Stimulated activated effector memory CD8-positive, alpha-beta T cell treated with anti-CD3 and anti-CD28 coated beads, Interleukin-12 subunit alpha, Interleukin-12 subunit beta, amount 100 ng/mL, for 72 hours (primary cell): ENCODE data around the gene SYT5.
"Not testable (repeated sequence)": the region's sequence is repeated elsewhere in the genome, so short reads cannot be mapped to it uniquely, and the experiment has no call there.

Experiments
- ATAC-seq: fragments of 150-1000 bp; cut with Tn5 transposase; 2 replicates; pipeline ENCODE4 v1.10.0; 2021
- DNase-seq, 2 donors: peaks; one replicate each; pipeline ENCODE4 v3.0.0; 2021 to 2022; ENCODE audit warnings: low spot score in 2 of 2
- H3K27ac Mint-ChIP-seq: one replicate; pipeline ENCODE4 v1.8.0; 2022; ENCODE audit warnings: mild to moderate bottlenecking, mixed read lengths
- H3K36me3 Mint-ChIP-seq: one replicate; pipeline ENCODE4 v1.8.0; 2022; ENCODE audit warnings: mild to moderate bottlenecking, mixed read lengths
- H3K4me1 Mint-ChIP-seq: one replicate; pipeline ENCODE4 v1.8.0; 2022; ENCODE audit warnings: mixed read lengths
- H3K4me3 Mint-ChIP-seq: one replicate; pipeline ENCODE4 v1.8.0; 2022; ENCODE audit warnings: mild to moderate bottlenecking, mixed read lengths
- H3K9me3 Mint-ChIP-seq: one replicate; pipeline ENCODE4 v1.8.0; 2022; ENCODE audit warnings: mixed read lengths

The SYT5 gene

GRCh38 chr19:55216461-55217198 lies 36.5 kb upstream of the SYT5 start:
- ATAC-seq = peak; percentile 61
- no peak overlapping the region for H3K27ac Mint-ChIP-seq

GRCh38 chr19:55213547-55213946 lies 33.5 kb upstream of the SYT5 start:
- Mint-ChIP-seq H3K4me3 (no peak overlapping the region), H3K36me3 (no peaks in the 10 kb centered on the region), H3K27ac (no peak overlapping the region), H3K4me1 (peaks cover 12% of the 10 kb centered on the region), H3K9me3 (peaks cover 5% of the 10 kb centered on the region)
- ATAC-seq (no peak), DNase-seq (no peak)

More at GRCh38 chr19:55216461-55217198, 36.5 kb upstream of the SYT5 start:
- no peak for DNase-seq
- Mint-ChIP-seq H3K4me1 (peaks cover 12% of the 10 kb centered on the region), H3K4me3 (peak overlapping the region; percentile 37), H3K36me3 (peaks cover 5% of the 10 kb centered on the region), H3K9me3 (peaks cover 5% of the 10 kb centered on the region)

DNA sequence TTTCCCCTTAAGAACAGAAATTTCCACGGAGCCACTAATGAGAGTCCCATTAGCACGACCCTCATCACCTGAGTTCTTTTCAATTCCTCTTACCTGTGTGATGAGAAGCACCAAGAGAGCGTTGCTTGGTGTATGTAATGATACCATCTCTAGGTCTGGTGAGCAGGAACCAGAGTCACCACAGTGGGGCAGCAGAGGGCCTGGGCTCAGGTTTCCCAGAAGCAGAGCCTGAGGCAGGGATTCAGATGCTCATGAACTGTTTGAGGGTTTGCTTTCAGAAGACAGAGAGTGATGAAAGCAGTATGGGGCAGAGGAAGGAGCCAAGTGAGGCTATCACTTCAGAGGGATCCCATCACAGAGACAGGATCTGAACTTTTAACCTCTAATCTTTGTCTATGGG lies 32.4 kb upstream of the SYT5 start:
- Mint-ChIP-seq H3K36me3 (no peaks in the 10 kb centered on the region), H3K27ac (no peak overlapping the region), H3K4me1 (peaks cover 12% of the 10 kb centered on the region), H3K4me3 (no peak overlapping the region), H3K9me3 (peaks cover 5% of the 10 kb centered on the region)
- DNase-seq (peak in 1 of 2 donors; percentile 72), ATAC-seq (peak; percentile 52)

DNA sequence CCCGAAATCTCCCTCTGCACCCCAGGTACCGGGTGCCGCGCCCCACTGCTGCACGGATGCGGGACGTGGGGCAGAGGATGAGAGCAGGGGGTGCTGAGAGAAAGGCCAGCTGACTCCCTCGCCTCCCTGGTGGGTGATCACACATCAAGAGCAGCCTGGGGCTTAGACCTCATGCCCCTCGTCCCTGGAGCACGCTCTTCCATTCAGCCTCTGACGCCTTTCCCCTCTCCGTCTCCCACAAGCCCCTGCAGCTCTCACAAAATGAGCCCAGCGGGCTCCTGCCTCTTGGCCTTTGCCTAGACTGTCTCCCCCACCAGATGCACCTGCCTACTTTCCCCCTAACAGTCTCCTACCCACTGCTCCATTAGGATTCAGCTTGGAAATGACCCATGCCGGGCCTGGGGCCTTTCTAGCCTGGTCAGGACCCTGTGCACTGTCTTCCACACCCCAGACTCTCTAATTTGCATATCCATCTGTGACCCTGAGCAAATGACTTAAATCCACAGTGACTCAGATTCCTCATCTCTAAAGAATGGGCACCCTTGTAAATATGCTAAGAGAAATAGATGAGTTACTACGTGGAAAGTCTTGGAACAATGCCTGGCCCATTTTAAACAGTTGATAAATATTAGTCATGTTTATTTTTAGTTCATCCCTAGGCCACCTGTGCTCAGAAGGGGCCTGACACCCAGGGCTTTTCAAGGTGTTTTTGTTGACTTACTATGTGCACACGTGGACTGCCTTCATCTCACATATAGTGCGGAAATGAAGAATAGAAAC lies 29.8 kb upstream of the SYT5 start:
- Mint-ChIP-seq H3K36me3 (no peaks in the 10 kb centered on the region), H3K27ac (no peak overlapping the region), H3K4me3 (no peak overlapping the region), H3K4me1 (peaks cover 8% of the 10 kb centered on the region), H3K9me3 (peaks cover 5% of the 10 kb centered on the region)
- ATAC-seq (no peak), DNase-seq (no peak)

DNA sequence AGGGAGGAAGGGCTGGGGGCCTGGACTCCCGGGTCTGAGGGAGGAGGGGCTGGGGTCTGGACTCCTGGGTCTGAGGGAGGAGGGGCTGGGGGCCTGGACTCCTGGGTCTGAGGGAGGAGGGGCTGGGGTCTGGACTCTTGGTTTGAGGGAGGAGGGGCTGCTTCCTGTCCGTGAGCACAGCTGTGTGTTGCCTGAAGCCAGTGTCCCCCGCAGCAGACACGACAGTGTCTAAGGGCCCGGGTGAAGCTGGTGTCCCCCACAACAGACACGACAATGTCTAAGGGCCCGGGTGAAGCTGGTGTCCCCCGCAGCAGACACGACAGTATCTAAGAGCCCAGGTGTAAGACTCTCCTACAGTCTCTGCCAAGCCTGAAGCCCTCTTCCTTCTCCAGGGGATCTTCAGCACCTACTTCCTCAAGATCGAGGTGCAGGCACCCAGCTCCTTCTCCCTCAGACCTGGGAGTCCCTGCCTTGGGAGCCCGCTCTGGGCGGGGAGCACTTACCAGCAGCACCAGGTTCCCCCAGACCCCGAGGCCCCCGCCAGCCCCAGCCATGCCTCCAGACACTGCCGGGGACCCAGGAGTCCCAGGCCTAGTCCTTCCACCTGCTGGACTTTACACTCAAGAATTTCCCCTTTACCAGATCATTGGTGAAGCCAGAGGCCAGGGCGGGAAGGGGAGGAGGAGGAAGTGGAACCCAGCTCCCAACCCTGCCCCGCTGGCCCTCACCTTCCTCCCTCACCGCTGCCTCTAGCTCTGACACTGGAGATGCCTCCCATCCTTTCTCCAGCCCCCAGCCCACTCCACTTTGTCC lies 29.0 kb upstream of the SYT5 start, which contains the start of gene PTPRH:
TSS of gene PTPRH (minus strand) at position 622 of the 813 bp plus-strand sequence. CDS start at position 554, 68 bp downstream.
- Mint-ChIP-seq H3K4me3 (no peak within 1 kb of the TSS), H3K9me3 (peaks cover 5% of the 10 kb centered on the region), H3K36me3 (no peaks in the 10 kb centered on the region), H3K27ac (no peak within 1 kb of the TSS), H3K4me1 (peaks cover 8% of the 10 kb centered on the region)
- ATAC-seq (no peak), DNase-seq (no peak)

DNA sequence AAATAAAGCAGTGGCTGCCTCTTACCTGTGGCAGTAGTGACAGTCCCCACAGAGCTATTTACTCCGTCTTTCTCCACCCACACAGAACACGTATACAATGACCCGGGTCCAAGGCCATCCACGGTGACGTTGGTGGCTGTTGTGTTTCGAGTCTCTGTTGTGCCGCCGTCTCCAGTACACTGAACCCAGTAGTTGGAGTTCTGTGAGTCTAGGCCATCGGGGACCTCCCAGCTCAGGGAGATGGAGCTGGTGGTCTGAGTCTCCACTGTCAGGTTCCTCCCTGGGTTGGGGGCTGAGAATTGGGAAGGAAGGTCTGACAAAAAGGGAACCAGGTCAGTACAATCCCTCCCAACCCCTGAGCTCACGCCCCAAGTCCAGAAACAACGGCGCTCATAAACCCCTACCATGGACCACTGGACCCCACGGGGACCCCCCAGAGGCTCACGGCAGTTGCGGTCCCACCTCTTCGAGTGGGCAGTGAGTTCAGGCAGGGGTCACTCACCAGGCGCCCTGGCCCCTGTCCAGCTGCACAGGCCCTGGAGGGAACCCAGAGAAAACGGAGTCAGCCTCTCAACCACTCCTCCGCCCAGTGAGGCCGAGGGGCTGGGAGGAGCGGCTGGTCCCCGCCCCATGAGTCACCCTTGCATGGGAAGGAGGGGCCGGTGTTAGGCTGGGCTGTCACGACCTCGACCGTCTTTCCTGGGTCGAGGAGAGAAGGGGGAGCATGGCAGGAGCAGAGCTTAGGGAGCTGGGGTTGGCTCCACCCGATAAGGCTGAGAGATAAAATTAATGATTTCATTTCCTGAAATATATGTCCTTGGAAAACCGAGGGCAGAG lies 26.8 kb upstream of the SYT5 start:
- Mint-ChIP-seq H3K9me3 (no peaks in the 10 kb centered on the region), H3K27ac (peak overlapping the region; percentile 85), H3K4me1 (peaks cover 8% of the 10 kb centered on the region), H3K36me3 (no peaks in the 10 kb centered on the region), H3K4me3 (peak overlapping the region; percentile 29)
- ATAC-seq = peak; percentile 92
- no peak for DNase-seq

DNA sequence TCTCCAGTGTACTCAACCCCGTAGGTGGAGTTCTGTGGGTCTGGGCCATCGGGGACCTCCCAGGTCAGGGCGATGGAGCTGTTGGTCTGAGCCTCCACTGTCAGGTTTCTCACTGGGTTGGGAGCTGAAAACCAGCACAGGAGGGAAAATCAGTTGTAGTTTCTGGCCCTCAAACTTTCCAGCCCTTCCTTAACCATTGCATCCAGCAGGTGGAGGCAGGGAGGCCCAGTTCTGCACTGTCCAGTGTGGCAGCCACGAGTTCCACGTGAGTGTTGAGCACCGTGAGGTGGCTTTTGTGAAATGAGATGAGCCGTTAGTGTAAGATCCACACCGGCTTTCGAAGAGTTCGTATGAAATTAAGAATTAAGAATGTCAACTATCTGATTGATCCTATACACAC lies 22.1 kb upstream of the SYT5 start:
- not testable (repeated sequence) for H3K36me3 Mint-ChIP-seq, H3K27ac Mint-ChIP-seq, DNase-seq, H3K9me3 Mint-ChIP-seq, H3K4me1 Mint-ChIP-seq, ATAC-seq, H3K4me3 Mint-ChIP-seq

DNA sequence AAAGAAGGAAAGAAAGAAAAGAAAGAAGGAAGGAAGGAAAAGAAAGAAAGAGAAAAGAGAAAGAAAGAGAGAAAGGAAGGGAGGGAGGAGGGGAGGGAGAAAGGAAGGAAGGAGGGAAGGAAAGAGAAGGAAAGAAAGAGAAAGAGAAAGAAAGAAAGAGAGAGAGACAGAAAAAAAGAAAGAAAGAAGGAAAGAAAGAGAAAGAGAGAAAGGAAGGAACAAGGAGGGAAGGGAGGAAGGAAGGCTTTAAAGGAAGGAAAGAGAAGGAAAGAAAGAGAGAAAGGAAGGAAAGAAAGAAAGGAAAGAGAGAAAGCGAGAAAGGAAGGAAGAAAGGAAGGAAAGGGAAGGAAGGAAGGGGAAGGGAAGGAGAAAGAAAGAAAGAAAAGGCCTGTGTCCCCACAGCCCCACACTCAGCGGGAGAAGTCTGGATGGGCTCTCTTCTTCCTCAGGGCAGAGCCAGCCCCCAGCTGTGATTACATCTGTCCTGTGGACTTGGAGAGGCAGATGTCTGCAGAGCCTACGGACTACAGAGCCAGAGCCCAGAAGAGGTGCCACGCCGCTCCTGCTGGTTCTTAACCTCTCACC lies 19.6 kb upstream of the SYT5 start:
- H3K4me3 Mint-ChIP-seq = no peak overlapping the region
- no peaks in the 10 kb centered on the region for H3K9me3 Mint-ChIP-seq
- no peaks in the 10 kb centered on the region for H3K36me3 Mint-ChIP-seq
- no peak overlapping the region for H3K27ac Mint-ChIP-seq
- H3K4me1 Mint-ChIP-seq = no peaks in the 10 kb centered on the region
- ATAC-seq (no peak), DNase-seq (no peak)

- Mint-ChIP-seq H3K4me1 (no peaks in the 10 kb centered on the region), H3K27ac (no peak overlapping the region), H3K9me3 (no peaks in the 10 kb centered on the region), H3K36me3 (no peaks in the 10 kb centered on the region), H3K4me3 (no peak overlapping the region)
- DNase-seq (no peak), ATAC-seq (no peak)
Measured at GRCh38 chr19:55198651-55199050, 18.6 kb upstream of the SYT5 start.

- Mint-ChIP-seq H3K36me3 (no peaks in the 10 kb centered on the region), H3K9me3 (no peaks in the 10 kb centered on the region), H3K4me3 (no peak overlapping the region), H3K27ac (no peak overlapping the region), H3K4me1 (no peaks in the 10 kb centered on the region)
- DNase-seq (no peak), ATAC-seq (peak; percentile 48)
Measured at GRCh38 chr19:55197528-55197927, 17.4 kb upstream of the SYT5 start.

DNA sequence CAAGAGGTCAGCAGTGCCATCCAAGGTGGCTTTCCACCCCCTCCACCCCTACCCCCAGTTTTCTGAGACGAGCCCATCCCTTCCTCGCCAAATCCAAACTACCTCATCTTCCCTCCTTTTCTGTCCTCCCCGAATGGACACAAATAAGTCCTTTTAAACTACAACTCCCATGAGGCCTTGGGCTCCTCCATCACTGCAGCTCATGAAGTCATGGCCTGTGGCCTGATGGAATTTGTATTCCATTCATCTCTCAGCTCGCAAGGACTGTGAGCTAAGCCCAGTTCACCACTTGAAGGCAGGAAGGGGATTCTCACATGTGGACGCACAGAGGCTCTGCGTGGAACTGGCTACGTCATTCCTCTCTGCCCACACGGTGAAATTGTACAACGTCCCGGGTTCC lies 16.7 kb upstream of the SYT5 start:
- no peaks in the 10 kb centered on the region for H3K36me3 Mint-ChIP-seq
- H3K4me1 Mint-ChIP-seq = no peaks in the 10 kb centered on the region
- no peak overlapping the region for H3K27ac Mint-ChIP-seq
- ATAC-seq (no peak), DNase-seq (no peak)
- no peak overlapping the region for H3K4me3 Mint-ChIP-seq
- no peaks in the 10 kb centered on the region for H3K9me3 Mint-ChIP-seq

DNA sequence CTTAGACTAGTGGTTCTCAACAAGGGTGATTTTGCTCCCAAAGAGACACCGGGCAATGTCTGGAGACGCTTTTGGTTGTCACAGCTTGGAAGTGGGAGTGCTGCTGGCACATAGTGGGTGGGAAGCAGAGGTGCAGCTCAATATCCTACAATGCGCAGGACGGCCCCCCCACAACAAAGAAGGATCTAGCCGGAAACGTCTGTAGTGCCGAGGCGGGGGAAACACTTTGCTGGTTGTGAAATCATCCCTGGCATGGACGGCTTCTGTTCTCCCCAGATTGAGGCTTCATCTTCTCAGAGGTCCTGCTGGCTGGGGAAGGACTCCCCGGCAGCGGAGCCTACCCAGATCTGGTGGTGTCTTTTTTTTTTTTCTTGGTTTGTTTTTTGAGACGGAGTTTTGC lies 13.4 kb upstream of the SYT5 start:
- Mint-ChIP-seq H3K9me3 (no peaks in the 10 kb centered on the region), H3K4me1 (no peaks in the 10 kb centered on the region), H3K4me3 (no peak overlapping the region), H3K36me3 (no peaks in the 10 kb centered on the region), H3K27ac (no peak overlapping the region)
- ATAC-seq (no peak), DNase-seq (no peak)

DNA sequence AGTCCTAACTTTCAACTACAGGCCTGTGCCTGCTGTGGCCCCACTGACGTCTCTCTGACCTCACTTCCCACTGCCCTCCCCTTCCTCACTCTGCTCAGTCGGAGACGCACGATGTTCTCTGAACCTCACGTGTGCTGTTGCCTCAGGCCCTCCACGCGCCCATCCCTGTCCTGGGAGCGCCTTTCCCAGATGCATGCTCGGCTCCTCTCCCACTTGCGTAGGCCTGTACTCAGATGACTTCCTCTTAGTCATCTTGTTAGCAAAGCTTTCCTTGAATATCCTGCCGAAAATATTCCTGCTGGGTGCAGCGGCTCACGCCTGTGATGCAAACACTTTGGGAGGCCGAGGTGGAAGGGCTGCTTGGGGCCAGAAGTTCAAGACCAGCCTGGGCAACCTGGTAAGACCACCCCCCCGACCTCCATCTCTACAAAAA lies 9.3 kb upstream of the SYT5 start:
- H3K4me1 Mint-ChIP-seq = no peaks in the 10 kb centered on the region
- H3K9me3 Mint-ChIP-seq = no peaks in the 10 kb centered on the region
- no peak overlapping the region for H3K4me3 Mint-ChIP-seq
- ATAC-seq (no peak), DNase-seq (no peak)
- no peaks in the 10 kb centered on the region for H3K36me3 Mint-ChIP-seq
- H3K27ac Mint-ChIP-seq = no peak overlapping the region

GRCh38 chr19:55188625-55189024 lies 8.5 kb upstream of the SYT5 start:
- H3K4me1 Mint-ChIP-seq = no peaks in the 10 kb centered on the region
- no peaks in the 10 kb centered on the region for H3K9me3 Mint-ChIP-seq
- H3K4me3 Mint-ChIP-seq = no peak overlapping the region
- H3K36me3 Mint-ChIP-seq = no peaks in the 10 kb centered on the region
- ATAC-seq (no peak), DNase-seq (no peak)
- H3K27ac Mint-ChIP-seq = no peak overlapping the region
